CD4-positive, alpha-beta T cell (primary cell): ENCODE measurements around the gene DLX3. TPM values are rescaled to one million over a fixed set of nuclear protein-coding genes. Genes with fewer than 3 reads are reported as not detected.

Source experiments
- ATAC-seq: fragments of 200-7000 bp; cut with Tn5 transposase; one replicate; pipeline ENCODE4 v1.10.0; 2022; ENCODE audit warnings: mild to moderate bottlenecking; ENCODE audit not compliant: poor library complexity
- CTCF ChIA-PET: fragments of 350-600 bp; sonication (Branson Sonifier 250); formaldehyde crosslinking; loops from one replicate; lab custom pipeline; 2021; ENCODE audit warnings: antibody characterized with exemption, inconsistent platforms; lab: Charles Lee
- POLR2A ChIA-PET: fragments of 350-600 bp; sonication (Branson Sonifier 250); formaldehyde crosslinking; loops from one replicate; lab custom pipeline; 2021; ENCODE audit warnings: antibody characterized with exemption, inconsistent platforms; lab: Charles Lee
- DNase-seq, 14 experiments: peaks; one replicate each; pipeline ENCODE4 v3.0.0-alpha.2; 2013 to 2020; ENCODE audit warnings: mixed read lengths in 2 of 14
- H3K27ac ChIP-seq, 2 donors: one replicate each; pipeline versions ENCODE4 v1.5.1 to v1.7.0; 2013; ENCODE audit warnings: low read length in 2 of 2, low read depth in 1 of 2, mild to moderate bottlenecking in 1 of 2
- H3K27me3 ChIP-seq, 2 experiments: 1 replicate in 1 of 2; 2 replicates in 1 of 2; pipeline versions ENCODE4 v1.6.1 to v1.7.0; 2013; ENCODE audit warnings: low read length in 2 of 2, control low read depth in 1 of 2, mild to moderate bottlenecking in 1 of 2, moderate library complexity in 1 of 2; ENCODE audit not compliant: insufficient read depth in 2 of 2, control insufficient read depth in 1 of 2
- H3K36me3 ChIP-seq: one replicate; pipeline ENCODE4 v1.6.1; 2013; ENCODE audit warnings: low read length, control low read depth; ENCODE audit not compliant: insufficient read depth
- H3K4me1 ChIP-seq: one replicate; pipeline ENCODE4 v1.6.1; 2013; ENCODE audit warnings: low read length, control low read depth; ENCODE audit not compliant: insufficient read depth
- H3K4me3 ChIP-seq: one replicate; pipeline ENCODE4 v1.5.1; 2013; ENCODE audit warnings: mild to moderate bottlenecking, low read length, moderate library complexity
- H3K9me3 ChIP-seq, 2 experiments: 1 replicate in 1 of 2; 2 replicates in 1 of 2; pipeline versions ENCODE4 v1.6.1 to v1.7.0; 2013; ENCODE audit warnings: low read length in 2 of 2, mild to moderate bottlenecking in 2 of 2, control low read depth in 1 of 2, moderate library complexity in 1 of 2; ENCODE audit not compliant: control insufficient read depth in 1 of 2, insufficient read depth in 1 of 2
- H3K27ac Mint-ChIP-seq: one replicate; pipeline ENCODE4 v1.8.0; 2020; ENCODE audit warnings: mixed read lengths
- H3K27me3 Mint-ChIP-seq: one replicate; pipeline ENCODE4 v1.8.0; 2021; ENCODE audit warnings: mixed read lengths
- H3K36me3 Mint-ChIP-seq: one replicate; pipeline ENCODE4 v1.8.0; 2021; ENCODE audit warnings: low read depth, mixed read lengths
- H3K4me1 Mint-ChIP-seq: one replicate; pipeline ENCODE4 v1.8.0; 2021; ENCODE audit warnings: low read depth, mixed read lengths
- H3K4me3 Mint-ChIP-seq: one replicate; pipeline ENCODE4 v1.8.0; 2020; ENCODE audit warnings: mild to moderate bottlenecking, mixed read lengths
- H3K9me3 Mint-ChIP-seq: one replicate; pipeline ENCODE4 v1.8.0; 2020; ENCODE audit warnings: mixed read lengths
- intact Hi-C, 2 experiments: fragments of 100-400 bp; cut with DNase I in 1 of 2; cut with micrococcal nuclease in 1 of 2; formaldehyde crosslinking; loops; one replicate each; pipeline versions ENCODE4 v1.15.1 to v1.9.0; 2023 to 2025; cut with DNase I, micrococcal nuclease
- total RNA-seq, 174 experiments: library from RNA in 2 of 174; stranded (reverse) in 2 of 174; gene quantifications; one replicate each; pipeline ENCODE4 v1.2.3 and lab custom pipeline; 2021 to 2026
- TF ChIP-seq, protein P1 (sequence below): fragments of 200-600 bp; IDR thresholded peaks from one replicate; pipeline ENCODE4 v1.8.0; 2022; ENCODE audit warnings: antibody characterized with exemption, mild to moderate bottlenecking

DLX3 gene
- total RNA-seq, 2 experiments from 2014 or later, result not detected

- CTCF ChIA-PET, result interaction anchor here (0.6 to 5.9 kb wide), 24 partner anchors 9 to 442 kb away, joined by 3 to 75 read pairs (median 4); no protein-coding TSS in a partner anchor
- no peak overlapping the region for H3K4me3 Mint-ChIP-seq
Observed at GRCh38 chr17:49997773-49998703, 3.0 kb upstream of the DLX3 start.

GRCh38 chr17:49997301-49997650, 2.3 kb upstream of the DLX3 start:
- no peak overlapping the region for H3K4me3 ChIP-seq
- H3K4me1 ChIP-seq, result peaks cover 51% of the 10 kb centered on the region
- Mint-ChIP-seq H3K9me3 (no peaks in the 10 kb centered on the region), H3K36me3 (no peaks in the 10 kb centered on the region), H3K4me3 (no peak overlapping the region), H3K27me3 (peaks cover 87% of the 10 kb centered on the region), H3K27ac (no peak overlapping the region), H3K4me1 (peaks cover 43% of the 10 kb centered on the region)
- H3K27ac ChIP-seq, result no peak overlapping the region
- peaks cover 77 to 85% of the 10 kb centered on the region in 2 experiments for H3K27me3 ChIP-seq
- TF ChIP-seq, protein P1, sequence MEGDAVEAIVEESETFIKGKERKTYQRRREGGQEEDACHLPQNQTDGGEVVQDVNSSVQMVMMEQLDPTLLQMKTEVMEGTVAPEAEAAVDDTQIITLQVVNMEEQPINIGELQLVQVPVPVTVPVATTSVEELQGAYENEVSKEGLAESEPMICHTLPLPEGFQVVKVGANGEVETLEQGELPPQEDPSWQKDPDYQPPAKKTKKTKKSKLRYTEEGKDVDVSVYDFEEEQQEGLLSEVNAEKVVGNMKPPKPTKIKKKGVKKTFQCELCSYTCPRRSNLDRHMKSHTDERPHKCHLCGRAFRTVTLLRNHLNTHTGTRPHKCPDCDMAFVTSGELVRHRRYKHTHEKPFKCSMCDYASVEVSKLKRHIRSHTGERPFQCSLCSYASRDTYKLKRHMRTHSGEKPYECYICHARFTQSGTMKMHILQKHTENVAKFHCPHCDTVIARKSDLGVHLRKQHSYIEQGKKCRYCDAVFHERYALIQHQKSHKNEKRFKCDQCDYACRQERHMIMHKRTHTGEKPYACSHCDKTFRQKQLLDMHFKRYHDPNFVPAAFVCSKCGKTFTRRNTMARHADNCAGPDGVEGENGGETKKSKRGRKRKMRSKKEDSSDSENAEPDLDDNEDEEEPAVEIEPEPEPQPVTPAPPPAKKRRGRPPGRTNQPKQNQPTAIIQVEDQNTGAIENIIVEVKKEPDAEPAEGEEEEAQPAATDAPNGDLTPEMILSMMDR, result no peak
- peaks cover 0 to 12% of the 10 kb centered on the region in 2 experiments for H3K9me3 ChIP-seq
- intact Hi-C loops, result loop anchor here (10.0 kb wide), 2 partner anchors 292 to 302 kb away; partner anchors contain the start of gene SLC35B1 (in 1 of the 2)
- ChIA-PET CTCF (interaction anchor here (0.9 to 5.9 kb wide), 12 partner anchors 10 to 433 kb away, joined by 3 to 75 read pairs (median 10); no protein-coding TSS in a partner anchor), POLR2A (interaction anchor here (0.6 to 2.2 kb wide), 7 partner anchors 29 to 427 kb away, joined by 3 to 15 read pairs (median 3); no protein-coding TSS in a partner anchor)
- ATAC-seq (no peak), DNase-seq (no peak)
- H3K36me3 ChIP-seq, result no peaks in the 10 kb centered on the region

More at GRCh38 chr17:49997773-49998703, 3.0 kb upstream of the DLX3 start:
- DNase-seq (peak; percentile 68 to 94 (median 78)), ATAC-seq (peak; percentile 83)
- Mint-ChIP-seq H3K36me3 (no peaks in the 10 kb centered on the region), H3K4me1 (peaks cover 39% of the 10 kb centered on the region), H3K27me3 (peaks cover 84% of the 10 kb centered on the region), H3K9me3 (no peaks in the 10 kb centered on the region), H3K27ac (no peak overlapping the region)
- no peak overlapping the region for H3K27ac ChIP-seq
- intact Hi-C loops, result loop anchor here (1.0 to 10.0 kb wide), 6 partner anchors 46 to 430 kb away; partner anchors contain the start of gene SLC35B1 (in 1 of the 2)
- POLR2A ChIA-PET, result interaction anchor here (0.6 to 2.2 kb wide), 7 partner anchors 45 to 442 kb away, joined by 3 to 15 read pairs (median 3); no protein-coding TSS in a partner anchor
- TF ChIP-seq, protein P1, result peak; percentile 94
- H3K9me3 ChIP-seq, result peaks cover 0 to 12% of the 10 kb centered on the region in 2 experiments
- peaks cover 71 to 82% of the 10 kb centered on the region in 2 experiments for H3K27me3 ChIP-seq
- H3K4me1 ChIP-seq, result peaks cover 45% of the 10 kb centered on the region
- H3K36me3 ChIP-seq, result no peaks in the 10 kb centered on the region
- no peak overlapping the region for H3K4me3 ChIP-seq
